Limb (tissue), 2 donors: ENCODE data around the gene FEZ2.
A peak's percentile ranks its signal among the peaks of the same experiment; 100 is the strongest.

Source experiments
- DNase-seq, 2 donors: peaks; one replicate each; pipeline ENCODE4 v3.0.0-alpha.2; 2016; ENCODE audit errors: extremely low spot score in 2 of 2

FEZ2 gene

DNA sequence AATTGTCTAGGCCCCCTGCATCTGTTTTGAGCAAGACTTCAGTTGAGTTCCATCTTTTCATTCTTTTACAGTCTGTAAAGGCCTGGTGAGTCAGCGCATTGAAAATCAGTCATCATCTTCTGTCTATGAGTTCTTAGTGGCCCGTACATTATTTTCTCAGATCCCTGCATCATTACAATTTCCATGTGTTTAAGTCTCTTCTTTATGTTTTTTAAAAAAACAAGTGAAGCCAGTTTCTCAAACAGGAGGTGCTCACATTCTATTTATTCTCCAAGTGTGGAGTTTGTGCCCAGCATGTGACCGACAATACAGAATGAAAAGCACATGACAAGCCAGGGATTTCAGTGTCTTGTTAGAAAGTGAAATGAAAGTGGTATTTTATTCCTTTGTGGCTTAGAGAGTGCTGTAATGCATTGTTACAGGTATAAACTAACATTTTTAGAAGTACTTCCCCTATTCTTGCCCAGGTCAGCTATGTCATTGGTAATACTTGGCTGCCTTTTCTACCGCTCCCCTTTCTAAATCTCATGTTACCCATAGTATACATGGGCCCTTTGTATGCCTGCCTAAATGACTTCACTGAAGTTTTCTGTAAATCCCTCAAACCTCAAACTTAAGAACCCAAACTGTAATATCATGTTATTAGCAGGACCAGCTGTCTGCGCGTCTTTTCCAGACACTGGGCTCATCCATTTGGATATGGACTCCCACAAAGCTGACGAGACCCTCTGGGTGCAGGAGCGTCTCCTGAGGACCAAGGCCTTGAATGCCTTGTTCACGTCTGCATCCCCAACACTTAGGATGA lies 67.6 kb downstream of the FEZ2 start:
- peak in 1 of 2 donors; percentile 5 for DNase-seq

DNA sequence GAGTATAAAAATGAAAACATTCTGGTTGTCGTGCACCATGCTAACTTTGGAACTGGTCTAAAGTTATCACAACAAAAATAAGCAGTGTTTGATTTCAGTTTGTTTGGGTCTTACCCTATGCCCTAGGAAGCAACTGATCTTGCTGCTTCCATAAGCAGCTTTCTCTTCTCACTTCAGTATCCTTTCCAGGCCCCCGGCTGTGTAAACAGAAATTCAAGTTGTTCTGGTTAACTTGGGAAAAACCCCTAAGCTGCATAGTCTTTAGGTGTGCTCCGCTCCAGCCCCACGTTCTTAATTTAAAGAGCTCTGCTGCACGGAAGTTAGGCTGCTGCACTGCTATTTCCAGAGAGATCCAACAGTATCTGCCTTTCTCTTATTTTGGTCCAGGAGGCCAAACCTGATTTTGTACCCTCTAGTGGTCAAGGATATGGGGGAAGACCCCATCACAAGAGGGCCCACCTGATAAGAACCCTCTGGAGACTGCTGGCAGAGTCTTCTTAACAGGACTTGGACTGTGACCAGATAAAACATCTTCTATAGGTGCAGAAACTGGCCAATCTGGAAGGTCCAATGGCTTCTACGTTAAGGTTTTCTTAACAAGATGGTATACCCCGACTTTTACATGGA lies 69.1 kb downstream of the FEZ2 start:
- no peak for DNase-seq

DNA sequence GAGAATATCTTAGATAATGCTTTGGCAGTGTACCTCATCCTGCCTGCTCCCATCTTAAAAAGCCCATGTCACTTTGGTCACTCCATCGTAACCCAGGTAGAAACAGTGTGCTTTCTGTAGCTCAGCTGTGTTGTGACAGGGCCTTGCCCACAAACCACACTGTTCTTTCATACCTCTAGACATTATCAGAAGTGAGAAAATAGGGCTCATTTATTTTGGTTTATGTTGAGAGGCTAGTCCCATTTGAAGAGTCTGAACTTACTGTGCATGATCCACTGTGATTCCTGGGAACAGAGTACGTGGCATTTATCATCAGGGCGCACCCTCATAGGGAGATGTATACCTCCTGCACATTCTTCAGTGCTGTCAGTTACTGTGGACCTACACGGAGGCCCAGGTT lies 69.7 kb downstream of the FEZ2 start:
- DNase-seq = no peak

DNA sequence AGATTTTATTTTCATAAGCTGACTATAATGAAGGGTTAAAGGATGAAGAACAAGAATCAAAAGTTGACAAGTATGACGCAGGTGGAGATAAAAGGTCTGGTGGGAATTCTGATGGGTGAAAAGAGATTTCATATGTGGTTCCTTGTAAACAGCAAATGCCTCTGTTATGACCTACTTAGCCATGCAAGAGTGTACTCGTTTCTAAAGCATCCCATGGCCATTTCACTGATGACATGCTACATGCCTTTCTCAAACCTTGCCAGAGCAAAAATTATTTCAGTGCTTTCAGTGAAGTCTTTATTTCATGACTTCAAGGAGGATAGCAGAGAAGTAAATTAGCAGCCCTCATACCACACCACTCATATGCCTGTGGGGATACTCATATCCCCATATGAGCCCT lies 71.7 kb downstream of the FEZ2 start:
- no peak for DNase-seq

DNA sequence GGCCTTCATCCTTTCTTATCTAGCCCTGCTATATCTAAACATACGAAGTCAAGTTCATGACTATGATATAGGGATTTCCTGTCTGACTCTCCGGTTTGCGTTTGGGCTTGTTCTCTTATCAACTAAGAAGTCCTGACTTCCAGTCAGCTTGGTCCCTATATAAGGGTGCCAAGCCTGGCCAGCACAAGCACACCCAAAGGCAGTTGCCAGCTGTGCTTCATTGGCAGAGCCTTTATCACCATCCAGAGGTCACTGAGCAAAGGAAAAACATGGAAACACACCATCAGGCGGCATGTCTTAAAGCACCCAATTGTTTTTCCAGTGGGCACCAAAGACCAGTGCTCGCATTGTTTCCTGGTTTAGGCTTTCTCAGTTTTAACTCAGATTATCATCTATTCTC lies 72.7 kb downstream of the FEZ2 start:
- DNase-seq = no peak

DNA sequence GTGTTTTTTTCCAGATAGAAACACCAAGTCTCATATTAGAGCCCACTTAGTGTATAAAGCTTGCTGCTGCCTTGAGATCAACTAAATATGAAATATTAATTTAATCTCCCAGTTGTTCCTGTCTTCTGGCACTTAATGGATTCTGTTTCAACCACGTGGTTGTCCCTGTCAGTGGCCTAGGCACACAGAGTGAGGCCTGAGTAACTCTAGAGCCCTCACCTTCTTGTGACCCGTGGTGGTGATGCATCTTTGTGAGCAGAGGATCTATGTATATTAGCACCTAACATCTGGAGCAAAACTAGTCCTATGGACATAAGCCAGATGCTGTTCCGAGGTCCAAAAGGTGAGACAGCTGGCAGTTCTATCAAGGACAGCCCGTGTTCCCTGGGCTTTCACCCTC lies 74.8 kb downstream of the FEZ2 start:
- no peak for DNase-seq

GRCh38 chr2:36520431-36520830 lies 77.5 kb downstream of the FEZ2 start:
- no peak for DNase-seq

DNA sequence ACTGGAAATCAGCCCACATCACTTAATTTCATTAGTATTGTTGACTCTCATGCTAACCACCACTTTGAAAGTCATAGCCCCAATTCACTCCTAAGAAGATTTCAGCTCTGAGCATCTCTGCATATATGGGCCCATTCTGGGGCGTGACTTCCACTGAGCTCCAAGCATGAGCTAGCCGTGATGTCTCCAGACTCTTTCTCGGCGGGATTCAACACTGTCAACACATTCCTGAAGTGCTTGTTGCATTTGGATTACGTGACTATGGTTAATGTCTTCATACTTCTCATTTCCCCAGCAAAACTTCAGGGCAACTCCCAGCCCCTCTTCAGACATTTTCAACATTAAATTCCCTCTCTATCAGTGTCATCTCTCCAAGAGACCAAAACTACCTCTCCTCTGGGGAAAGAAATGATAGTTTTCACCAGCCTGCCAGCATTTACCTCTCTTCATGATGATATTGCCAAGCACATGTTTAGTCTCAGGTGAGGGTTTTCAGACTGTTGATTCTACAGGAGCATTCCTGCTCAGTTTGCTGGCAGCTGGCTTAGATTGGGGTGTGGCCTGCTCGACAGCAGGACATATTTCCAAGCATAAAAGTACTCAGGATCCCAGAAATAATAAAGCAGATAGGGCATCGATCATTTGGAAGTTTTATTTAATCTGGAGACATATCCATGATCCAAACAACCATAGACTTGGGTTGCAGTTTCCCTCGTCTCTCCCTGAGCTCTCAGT lies 81.7 kb downstream of the FEZ2 start:
- DNase-seq = no peak

DNA sequence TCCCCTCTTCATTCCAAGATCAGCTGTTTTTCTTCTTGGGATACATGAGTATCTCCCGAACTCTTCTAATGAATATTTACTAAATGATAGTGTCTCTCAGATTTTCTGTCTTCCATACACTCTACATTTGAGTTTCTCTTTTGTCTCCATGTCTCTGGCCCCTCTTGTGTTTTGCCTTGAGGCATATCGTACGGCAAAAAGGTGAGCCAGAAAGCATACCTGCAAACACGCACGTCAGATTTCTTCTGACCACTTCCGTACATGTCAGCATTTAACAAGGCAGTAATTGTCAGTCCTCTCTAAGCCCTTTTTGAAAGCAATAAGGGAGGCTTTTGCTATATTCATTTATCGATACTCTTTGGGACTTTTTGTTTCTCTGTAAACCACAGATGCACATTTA lies 82.4 kb downstream of the FEZ2 start:
- DNase-seq = no peak

- no peak for DNase-seq
These were observed 84.3 kb downstream of the FEZ2 start for GRCh38 chr2:36513661-36514060.

DNA sequence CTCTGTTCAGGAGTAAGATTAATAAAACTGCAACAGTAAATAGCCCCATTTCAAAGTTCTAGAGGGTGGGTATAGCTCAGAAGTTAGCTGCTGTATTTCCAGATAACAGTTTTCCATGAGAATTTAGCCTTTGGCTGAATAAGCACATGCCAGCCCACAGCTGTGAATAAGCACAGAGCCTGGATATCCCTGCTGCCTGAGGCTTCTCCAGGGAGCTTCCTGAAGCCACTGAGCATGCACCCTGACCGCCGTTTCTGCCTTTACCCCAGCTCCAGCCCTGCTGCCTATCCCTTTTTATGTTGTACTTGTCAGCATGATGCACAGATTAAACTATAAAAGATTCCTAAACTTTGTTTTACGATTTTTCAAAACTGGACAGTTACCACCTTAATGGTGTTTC lies 85.3 kb downstream of the FEZ2 start:
- DNase-seq = no peak

GRCh38 chr2:36511858-36512603 lies 85.9 kb downstream of the FEZ2 start:
- DNase-seq = no peak

- DNase-seq = no peak
These were observed 88.9 kb downstream of the FEZ2 start for GRCh38 chr2:36509075-36509474.

DNA sequence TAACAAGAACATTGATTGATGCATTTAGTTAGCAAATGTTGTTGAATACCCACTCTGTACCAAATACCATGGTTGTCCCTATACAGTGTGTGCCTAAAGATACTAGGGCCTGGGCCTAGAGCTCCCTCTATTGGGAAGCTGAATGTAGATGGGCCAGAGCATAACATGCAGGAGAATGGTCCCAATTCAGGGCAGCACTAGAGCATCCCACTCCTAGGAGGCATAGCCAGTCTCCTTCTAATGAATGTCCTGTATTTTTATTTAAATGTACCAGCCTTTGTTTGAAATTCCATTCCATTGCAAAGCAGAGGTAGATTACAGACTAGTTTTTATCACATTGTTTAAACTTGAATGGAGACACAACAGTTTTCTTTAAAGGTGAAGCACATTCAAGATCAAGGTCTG lies 90.6 kb downstream of the FEZ2 start:
- peak; percentile 53 to 68 for DNase-seq
